Stimulated activated CD4-positive, alpha-beta T cell treated with anti-CD3 and anti-CD28 coated beads, Interleukin-4, amount 100 ng/mL, for 4 hours (primary cell): ENCODE results near the gene ERGIC1.
"Not testable (repeated sequence)": the region's sequence is repeated elsewhere in the genome, so short reads cannot be mapped to it uniquely, and the experiment has no call there.

Experiments used
- DNase-seq, 2 experiments: peaks; one replicate each; pipeline ENCODE4 v3.0.0-alpha.2; 2020

The ERGIC1 gene, protein sequence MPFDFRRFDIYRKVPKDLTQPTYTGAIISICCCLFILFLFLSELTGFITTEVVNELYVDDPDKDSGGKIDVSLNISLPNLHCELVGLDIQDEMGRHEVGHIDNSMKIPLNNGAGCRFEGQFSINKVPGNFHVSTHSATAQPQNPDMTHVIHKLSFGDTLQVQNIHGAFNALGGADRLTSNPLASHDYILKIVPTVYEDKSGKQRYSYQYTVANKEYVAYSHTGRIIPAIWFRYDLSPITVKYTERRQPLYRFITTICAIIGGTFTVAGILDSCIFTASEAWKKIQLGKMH

DNA sequence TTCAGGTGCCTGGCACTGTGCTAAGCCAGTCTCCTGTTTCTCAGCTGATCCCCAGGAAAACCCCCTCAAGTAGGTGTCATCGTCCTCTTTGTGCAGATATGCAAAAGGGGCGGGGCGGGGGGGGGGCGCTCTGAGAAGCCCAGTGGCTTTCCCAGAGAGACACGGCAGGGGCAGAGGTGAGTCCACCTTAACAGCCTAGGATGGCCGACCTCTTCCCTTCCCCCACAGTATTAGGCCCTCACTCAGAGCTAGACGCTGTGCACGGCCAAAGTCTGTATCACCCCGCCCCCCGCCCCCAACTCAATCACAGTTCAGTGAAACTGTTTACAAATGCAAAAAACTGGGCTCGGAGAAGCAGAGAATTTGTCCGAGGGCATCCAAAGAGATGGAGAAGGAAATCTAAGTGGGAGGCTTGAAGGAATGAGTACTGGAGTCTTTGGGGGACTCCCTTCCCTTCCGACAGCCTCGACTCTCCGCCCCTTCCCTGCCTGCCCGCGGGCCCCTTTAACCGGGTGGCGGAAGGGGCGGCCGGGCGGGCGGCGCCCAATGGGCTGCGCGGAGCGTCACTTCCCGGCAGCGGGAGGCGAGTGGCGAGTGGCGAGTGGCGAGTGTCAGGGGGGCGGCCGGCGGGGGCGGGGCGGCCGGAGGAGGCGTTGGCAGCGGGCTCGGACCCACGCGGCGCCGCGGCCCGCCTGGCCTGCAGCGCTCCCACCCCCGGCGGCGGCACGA, at the start of gene ERGIC1:
TSS of gene ERGIC1 (plus strand) at position 566 of the 729 bp plus-strand sequence. CDS start at position 729, 163 bp downstream.
- DNase-seq, result peak; percentile 42 to 64

GRCh38 chr5:172785429-172786088, 48.5 kb upstream of the ERGIC1 start:
- DNase-seq, result no peak

GRCh38 chr5:172786736-172787462, 47.2 kb upstream of the ERGIC1 start:
- DNase-seq, result no peak

DNA sequence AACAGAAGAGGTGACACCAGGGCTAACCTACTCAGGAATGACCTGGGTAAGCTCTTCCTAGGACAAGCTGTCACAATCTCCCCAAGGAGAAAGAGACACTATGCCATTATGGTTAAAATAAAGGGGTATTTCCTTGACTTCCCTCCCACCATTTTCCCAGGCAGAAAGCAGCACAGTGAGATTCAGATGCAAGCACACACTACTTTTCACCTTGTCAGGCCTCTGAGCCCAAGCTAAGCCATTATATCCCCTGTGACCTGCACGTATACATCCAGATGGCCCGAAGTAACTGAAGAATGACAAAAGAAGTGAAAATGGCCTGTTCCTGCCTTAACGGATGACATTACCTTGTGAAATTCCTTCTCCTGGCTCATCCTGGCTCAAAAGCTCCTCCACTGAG, 46.5 kb upstream of the ERGIC1 start:
- DNase-seq, result not testable (repeated sequence)

DNA sequence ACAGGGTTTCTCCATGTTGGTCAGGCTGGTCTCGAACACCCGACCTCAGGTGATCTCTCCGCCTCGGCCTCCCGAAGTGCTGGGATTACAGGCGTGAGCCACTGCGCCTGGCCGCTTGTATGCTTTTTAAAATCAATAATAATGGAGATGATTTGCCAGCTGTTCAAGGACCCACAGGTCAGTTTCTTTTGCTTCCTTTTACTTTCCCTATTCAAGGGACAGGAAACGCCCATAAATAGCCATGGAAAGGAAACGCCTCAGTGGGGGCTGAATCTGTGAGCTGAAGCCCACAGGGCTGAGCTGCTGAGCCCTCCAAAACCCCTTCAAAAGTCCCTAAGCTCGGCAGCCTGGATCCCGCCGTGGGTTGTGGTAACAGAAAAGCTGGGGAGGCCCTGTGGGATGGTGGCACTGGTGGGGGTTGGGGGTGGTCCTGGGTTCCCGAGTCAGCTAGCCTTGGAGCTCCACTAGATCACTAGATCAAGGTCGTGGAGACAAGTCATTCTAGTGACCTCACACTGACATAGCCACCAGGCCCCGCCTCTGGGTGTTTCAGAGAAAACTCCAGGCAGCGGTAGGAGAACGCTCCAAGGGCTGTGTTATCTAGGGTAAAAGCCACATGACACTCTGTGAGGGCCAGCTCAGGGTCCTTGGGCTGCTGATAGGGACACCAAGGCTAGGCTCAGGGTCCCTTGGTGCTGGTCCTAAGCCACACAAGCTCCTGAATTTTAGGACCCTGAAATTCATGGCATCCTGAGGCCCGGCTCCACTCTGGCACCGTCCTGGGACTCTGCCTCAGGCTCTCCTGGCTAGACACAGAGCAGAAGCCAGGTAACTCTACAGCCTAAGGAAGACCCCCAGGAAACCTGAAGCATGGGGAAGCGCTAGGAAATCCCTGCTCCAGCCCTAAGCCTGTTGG, 45.0 kb upstream of the ERGIC1 start:
- no peak for DNase-seq

DNA sequence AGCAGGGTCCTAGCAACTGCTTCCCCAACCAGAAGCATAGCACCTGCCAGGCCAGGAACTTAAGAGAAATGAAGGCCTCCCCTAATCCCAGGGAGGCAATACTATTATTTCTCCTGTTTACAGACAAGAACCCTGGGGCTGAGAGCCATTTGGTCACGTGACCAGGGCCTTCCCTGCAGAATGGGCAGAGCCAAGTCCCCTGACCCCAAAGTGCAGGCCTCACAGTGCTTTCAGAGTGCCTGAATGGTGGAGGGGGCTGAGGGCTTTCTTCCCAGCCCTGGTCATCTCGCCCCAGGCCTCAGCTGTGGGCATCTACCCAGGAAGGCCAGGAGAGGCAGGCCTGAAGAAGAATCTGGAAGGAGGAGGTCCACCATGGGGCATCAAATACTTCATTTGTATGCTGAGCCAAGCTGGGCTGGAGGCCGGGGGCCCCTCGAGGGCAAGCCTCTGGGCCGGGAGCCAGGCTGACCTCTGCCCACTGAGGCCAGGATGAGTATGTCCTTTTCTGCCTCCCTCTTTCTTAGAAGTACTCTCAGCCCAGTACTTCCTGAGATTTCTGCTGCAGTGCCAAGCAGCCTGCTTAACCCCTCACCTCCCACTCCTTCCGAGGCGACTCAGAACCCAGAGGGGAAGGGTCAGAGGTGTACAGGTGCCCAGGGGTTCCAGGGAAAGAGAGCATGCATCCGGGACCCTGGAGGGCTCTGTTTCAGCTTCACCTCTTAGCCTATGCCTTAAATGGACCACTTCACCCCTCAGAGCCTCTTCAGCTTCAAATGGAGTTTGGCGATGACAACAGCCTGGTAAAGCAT, 44.2 kb upstream of the ERGIC1 start:
- DNase-seq, result no peak

GRCh38 chr5:172790496-172790889, 43.6 kb upstream of the ERGIC1 start:
- no peak for DNase-seq

DNA sequence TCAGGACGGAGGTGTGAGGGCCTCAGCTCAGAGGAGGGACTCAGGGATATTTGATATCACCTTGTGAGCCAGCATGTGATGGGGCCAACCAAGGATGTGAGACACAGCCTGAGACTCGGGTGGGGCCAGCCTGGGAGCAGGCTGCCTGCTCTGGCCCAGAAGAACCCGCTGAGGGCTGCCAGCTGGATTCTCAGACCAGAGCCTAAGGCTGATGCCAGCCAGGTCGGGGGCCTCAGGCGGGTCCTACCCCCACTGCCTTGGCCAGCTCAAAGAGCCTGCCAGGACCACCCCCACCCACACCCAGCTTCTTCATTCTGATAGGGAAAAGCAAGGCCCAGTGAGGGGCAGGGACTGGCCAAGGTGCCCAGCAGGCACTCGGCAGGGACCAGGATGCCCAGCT, 42.8 kb upstream of the ERGIC1 start:
- no peak for DNase-seq

- no peak for DNase-seq
These were observed 42.2 kb upstream of the ERGIC1 start for GRCh38 chr5:172791726-172792445.

- DNase-seq, result no peak
These were observed 41.1 kb upstream of the ERGIC1 start for GRCh38 chr5:172792701-172793570.

- no peak for DNase-seq
These were observed 40.2 kb upstream of the ERGIC1 start for GRCh38 chr5:172793577-172794488.

GRCh38 chr5:172795318-172795977, 38.6 kb upstream of the ERGIC1 start:
- DNase-seq, result no peak

DNA sequence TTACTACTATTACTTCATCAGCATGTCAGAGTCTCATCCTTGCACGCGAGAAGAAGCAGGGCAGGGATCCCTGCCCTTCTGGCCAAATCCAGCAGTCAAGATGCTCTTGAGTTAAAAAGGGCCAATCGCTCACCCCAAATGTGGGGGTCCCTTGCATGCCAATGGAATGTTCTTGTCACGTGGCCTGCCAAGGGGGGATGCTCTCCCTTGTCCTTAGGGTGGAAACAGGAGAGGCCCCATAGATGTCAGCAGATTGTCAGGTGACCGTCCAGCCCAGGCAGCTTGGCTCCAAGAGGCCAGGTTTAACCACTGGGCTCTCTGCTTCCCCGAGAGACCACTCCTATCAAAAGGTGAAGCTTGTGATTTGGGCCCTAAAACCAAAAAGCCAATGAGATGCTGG, 37.7 kb upstream of the ERGIC1 start:
- DNase-seq, result no peak

DNA sequence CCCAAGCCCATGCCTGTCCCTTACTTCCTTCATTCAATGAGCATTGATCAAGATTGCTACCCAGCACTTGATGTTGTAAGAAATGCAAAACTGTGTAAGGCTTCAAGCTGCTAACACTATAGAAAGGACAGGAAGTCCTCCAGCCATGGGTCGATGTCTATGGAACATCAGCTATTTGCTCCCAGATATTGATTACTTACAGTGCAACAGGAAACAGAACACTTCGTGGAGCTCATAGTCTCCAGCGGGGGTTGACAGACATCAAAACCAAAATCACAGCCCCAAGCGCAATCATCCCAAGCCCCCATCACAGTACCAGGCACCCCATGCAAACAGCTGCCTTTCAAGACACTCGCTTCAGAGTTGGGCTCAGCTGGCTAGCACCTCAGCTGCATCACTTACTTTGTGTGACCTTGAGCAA, 36.3 kb upstream of the ERGIC1 start:
- no peak for DNase-seq

- DNase-seq, result no peak
These were observed 35.4 kb upstream of the ERGIC1 start for GRCh38 chr5:172798422-172799215.

DNA sequence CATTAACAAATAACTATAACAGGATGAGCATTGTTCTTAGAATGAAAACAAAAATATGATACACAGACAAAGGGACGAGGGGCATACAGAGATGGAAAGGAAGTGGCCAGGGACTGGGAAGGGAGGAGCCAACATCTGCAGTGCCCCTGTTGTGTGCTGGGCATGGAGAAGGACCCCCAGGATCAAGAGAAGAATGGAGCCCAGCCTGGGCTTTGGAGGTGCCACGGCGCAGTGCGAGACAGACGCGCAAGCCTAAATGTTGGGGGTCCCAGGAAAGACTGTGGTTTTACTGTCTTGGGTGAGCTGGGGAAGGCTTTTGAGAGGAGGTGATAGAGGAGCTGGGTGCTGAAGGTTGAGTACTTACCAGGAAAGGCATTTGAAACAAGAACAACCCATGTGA, 34.6 kb upstream of the ERGIC1 start:
- DNase-seq, result no peak

DNA sequence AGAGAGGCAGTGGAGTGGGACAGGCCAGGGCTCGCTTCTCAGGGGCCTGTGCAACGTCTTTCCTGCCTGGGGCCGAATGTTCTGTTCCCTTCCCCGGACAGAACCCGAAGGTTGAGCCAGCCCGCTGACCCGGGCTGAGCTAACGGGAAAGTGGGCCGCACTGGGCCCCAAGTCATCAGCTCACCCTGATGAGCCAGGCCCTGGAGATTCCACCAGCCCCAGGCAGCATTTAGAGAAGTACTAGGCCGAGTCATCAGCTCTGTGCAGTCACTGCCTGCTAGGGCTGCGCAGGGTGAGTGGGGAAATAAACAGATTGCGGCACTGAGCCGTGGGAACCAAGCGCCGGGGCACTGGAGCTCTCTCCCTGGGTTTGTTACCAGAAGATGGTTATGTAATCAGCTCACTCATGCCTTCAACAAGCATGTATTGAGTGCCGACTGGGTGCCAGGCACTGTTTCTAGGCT, 33.9 kb upstream of the ERGIC1 start:
- no peak for DNase-seq
